B cell (primary cell): Measurements from ENCODE around the gene ITCH.

Experiments used
- EZH2 ChIP-seq: IDR thresholded peaks from 2 replicates; pipeline ENCODE4 v1.6.1; 2012; ENCODE audit warnings: borderline replicate concordance, low read depth, mild to moderate bottlenecking, moderate library complexity, low read length; ENCODE audit not compliant: insufficient read depth, poor library complexity, severe bottlenecking
- TF ChIP-seq, protein P1 (sequence below): fragments of 200-600 bp; IDR thresholded peaks from one replicate; pipeline ENCODE4 v1.8.0; 2022; ENCODE audit warnings: antibody characterized with exemption, mild to moderate bottlenecking

DNA sequence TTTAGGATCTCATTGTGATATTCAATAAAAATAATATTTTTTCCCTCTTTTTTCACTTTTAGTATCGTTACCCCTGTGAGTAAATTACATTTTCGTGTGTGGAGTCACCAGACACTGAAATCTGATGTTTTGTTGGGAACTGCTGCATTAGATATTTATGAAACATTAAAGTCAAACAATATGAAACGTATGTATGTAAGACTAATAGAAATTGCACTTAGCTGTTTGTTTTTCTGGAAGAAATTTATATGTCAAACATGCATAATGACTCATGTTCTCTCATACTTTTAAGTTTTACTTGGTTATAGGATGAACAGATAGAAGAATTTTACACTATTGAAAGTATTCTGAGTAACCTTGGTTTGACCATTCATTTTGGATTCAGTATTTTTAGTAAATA lies 49.4 kb downstream of the ITCH start:
- TF ChIP-seq, protein P1, sequence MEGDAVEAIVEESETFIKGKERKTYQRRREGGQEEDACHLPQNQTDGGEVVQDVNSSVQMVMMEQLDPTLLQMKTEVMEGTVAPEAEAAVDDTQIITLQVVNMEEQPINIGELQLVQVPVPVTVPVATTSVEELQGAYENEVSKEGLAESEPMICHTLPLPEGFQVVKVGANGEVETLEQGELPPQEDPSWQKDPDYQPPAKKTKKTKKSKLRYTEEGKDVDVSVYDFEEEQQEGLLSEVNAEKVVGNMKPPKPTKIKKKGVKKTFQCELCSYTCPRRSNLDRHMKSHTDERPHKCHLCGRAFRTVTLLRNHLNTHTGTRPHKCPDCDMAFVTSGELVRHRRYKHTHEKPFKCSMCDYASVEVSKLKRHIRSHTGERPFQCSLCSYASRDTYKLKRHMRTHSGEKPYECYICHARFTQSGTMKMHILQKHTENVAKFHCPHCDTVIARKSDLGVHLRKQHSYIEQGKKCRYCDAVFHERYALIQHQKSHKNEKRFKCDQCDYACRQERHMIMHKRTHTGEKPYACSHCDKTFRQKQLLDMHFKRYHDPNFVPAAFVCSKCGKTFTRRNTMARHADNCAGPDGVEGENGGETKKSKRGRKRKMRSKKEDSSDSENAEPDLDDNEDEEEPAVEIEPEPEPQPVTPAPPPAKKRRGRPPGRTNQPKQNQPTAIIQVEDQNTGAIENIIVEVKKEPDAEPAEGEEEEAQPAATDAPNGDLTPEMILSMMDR, result no peak
- no peak for TF ChIP-seq EZH2
